SIG-M5 (cell line): Measurements from ENCODE around the gene PPP1R13B.

Source experiments
- DNase-seq: peaks from one replicate; lab custom pipeline; 2025; lab: John Stamatoyannopoulos, UW

PPP1R13B gene

DNA sequence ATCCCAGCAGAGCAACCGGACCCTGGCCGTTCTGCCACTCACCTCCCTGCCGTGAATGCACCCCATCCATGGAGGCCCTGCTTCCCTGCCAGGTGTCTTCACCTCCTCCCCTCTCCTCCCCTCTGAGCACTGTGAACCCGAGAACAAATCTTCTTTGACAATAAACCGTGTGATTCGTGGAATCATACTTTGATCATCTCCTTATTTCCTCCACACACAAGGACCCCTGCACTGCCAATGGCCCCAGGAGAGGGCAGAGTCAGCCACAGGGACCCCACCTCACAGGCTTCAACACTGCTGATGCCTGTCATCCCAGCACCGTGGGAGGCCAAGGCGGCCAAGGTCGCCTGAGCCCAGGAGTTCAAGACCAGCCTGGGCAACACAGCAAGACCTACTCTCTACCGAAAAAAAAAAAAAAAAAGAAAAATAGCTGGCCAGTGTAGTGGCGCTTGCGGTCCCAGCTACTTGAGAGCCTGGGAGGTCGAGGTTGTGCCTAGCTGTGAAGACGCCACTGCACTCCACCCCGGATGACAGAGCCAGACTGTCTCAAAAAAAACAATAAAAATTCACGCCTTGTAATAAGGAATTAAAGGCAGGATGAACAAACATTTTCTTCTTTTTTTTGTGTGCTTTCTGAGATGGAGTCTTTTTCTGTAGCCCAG is 133.2 kb downstream of the PPP1R13B start:
- no peak for DNase-seq

DNA sequence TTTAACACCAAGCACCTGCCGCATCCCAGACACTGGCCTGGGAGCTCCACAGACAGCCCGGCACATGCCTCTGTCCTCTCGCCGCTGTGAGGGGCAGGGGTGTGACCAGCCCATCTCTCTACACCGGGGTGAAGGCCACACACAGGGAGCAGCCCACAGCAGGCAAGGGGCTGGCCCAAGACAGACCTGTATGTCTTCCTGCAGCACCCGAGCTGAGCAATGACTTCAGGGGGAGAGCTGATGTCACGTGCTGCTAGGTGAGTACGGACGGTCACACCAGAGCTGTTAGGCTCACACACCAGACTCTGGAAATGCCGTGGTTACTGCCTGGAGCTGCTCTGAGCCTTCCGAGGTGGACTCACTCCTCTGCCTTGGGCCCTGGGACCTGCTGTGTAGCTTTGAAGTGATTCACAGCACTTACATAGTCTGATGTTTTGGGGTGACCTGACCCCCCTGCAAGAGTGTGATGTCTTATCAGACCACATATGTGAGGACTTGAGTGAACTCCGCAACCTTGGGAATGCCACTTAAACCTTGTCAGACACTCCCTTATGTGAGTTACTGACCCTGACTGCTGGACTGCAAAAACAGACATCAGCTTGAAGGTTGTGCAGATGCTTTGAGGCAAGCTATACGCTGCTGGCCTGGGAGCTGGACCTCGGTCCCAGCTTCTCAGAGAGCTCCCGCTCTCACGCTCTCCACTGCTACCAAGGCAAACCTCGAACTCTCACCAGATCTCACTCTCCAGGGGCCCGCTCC is 133.9 kb downstream of the PPP1R13B start:
- no peak for DNase-seq

DNA sequence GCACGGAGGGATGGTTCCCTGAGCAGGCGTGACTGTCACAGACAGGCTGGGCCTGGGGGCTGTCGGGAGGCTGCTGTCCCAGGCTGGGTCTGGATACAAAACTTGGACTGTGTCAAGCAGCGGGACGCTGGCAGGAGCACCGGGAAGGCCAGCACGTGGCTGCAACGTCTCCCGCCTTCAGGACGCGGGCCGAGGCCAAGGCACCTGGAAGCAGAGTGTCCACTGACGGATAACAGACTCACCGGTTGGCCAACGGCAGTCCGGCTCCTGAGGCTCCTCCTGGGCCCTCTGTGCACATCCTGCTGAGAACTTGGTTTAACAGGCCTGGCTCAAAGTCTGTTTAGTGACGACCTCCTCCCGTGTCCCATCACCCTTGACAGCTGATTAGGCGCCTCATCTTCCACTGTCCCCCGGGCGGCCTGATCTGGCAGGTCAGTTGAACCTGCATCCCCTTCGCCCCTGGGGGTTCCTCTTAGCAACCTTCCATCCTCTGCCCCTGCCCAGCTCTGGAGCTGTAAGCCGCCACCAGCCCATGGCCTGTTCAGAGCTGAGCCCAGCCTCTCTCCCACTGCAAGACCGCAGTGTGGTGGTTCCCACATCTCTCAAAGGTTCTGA is 134.6 kb downstream of the PPP1R13B start:
- no peak for DNase-seq

DNA sequence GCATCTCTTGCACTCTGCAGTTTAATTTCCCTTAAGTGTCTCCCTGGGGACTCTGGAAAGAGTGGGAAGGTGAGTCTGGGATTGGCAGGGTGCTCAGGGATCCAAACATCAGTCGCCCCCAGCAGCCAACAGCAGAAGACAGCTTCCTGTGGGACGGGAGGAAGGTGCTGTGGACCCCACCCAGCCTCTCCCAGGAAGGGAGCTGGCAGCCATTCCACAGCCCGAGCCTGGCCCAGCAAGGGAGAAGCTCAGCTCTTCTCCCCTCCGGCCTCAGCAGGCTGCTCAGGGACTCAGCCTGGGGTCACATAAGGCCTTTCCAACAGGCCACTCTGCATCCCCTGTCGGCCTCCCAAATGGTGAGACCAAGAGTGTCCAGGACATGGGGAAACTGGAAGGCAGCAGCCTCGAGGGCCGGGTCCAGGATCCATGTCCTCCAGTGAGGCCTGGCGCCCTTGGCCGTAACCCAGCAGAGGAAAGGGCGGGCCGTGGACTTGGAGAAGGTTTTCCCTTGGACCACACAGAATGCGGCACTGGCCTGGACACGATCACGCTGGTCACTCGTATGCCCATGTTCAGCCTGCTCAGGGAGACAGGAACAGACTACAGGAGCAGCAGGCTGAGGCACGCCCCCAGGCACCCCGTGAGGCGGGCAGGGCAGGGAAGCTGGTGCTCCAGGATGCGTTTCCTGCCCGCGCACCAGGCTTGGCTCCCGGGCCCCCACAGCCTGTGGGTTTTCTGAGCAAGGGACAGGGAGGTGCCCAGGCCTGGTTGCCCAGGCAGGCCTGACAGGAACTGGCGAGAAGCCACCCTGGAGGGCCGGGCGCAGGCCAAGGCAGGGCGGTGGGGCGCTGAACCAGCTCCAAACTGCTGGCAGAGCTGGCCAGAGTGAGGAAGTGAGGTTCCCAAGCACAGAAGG is 135.6 kb downstream of the PPP1R13B start:
- no peak for DNase-seq

DNA sequence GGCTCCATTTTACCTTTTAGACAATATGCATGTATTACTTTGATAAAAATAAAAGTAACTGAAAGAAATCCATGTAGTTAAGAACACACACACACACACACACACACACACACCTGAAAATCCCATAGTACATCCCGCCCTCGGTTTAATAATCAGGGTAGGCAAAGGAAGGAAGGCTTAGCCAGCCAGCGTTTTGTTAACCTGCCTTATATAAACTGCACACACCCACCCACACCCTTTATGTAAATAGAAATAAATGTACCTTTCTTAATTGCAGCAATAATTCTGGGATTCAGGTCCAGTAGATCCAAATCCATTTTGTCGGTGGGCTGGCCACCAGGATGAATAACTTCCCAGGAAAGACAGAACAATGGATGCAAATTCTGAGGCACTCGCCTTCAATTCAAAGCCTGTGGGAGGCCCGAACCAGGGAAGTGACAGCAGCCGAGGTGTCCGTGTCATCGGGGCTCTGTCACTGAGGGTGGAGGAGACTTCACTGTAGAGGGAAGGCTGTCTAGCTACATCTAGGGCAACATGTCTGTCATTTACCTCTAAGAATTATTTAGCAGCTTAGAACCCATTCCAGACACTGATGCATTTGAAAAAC is 136.5 kb downstream of the PPP1R13B start:
- no peak for DNase-seq

DNA sequence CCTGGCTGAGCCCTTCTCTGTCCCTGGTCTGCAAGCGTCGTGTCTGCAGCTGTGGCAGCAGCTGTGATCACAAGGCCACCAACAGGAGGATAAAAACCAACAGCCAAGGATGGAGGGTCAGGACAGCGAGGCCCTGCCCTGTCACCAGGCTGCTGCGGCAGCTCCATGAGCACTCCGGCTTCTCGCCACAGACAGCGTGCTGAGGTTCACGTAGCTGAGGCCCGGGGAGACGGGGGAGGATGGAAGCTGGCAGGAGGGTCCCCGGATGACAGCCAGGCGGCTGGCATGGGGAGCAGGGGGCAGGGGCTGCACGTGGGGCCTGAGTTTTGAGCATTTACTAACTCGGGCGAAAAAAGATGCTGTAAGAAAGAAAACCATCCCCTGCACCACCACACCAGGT is 137.6 kb downstream of the PPP1R13B start:
- DNase-seq: no peak

DNA sequence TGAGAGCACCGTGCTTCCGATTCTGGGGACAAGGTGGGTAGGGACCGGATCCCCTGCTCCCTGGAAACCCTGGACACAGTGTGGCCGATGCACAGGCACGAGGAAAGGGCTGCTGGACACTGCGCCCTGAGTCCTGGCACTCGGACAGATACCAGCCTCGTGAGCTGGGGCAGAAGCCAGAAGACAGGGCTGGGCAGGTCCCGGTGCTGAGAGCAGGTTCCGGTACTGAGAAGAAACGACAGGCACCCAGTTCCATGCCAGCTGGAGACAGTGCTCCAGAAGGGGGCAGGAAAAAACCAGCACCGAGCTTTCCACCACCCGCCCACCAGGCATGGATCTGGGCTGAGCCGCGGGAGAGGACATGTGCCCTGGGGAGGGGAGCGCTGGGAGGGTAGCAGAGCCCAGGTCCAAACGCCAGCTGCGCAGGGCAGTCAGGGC is 138.6 kb downstream of the PPP1R13B start:
- no peak for DNase-seq

DNA sequence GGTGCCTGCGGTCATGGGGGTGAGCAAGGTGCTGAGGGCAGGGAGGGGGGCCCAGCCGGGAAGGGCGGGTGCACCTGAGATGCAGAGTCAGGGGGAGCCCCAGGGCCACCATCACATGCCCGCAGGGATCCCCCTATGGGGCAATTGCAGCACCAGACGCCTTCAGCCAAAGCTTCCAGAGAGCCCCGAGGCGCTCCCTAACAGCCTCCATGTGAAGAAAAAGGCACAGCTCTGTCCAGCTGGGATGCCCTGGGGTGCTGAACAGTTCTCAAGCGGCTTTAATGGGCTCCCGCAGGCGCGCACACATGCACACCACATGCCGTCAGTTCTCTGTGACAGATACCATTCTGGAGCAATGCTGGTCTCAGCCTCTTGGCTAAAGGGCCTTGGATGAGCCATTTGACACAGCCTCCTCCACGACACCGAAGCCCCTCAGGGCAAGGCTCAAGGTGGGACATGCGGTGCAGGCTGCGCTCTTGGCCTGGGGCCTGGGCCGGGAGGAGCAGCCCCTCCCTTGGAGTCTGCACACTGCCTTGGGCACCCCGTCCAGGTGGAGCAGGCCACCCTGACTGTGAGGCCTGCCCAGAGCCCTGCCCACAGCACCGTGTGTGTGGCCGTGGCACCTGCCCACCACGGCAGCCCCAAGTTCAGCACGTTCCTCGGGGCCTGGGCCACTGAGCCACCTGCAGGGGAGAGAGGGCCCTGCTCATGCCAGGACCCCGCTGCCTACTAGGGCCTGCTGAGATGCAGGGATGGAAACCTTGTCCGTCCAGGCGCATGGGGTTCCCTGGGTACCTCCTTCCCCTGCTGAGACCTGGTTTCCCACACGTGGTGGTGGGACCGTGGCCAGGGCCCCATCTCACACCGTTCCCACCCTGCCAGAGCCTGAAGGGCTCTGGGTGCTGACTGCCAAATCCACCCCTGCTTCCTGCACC is 139.8 kb downstream of the PPP1R13B start:
- no peak for DNase-seq

DNA sequence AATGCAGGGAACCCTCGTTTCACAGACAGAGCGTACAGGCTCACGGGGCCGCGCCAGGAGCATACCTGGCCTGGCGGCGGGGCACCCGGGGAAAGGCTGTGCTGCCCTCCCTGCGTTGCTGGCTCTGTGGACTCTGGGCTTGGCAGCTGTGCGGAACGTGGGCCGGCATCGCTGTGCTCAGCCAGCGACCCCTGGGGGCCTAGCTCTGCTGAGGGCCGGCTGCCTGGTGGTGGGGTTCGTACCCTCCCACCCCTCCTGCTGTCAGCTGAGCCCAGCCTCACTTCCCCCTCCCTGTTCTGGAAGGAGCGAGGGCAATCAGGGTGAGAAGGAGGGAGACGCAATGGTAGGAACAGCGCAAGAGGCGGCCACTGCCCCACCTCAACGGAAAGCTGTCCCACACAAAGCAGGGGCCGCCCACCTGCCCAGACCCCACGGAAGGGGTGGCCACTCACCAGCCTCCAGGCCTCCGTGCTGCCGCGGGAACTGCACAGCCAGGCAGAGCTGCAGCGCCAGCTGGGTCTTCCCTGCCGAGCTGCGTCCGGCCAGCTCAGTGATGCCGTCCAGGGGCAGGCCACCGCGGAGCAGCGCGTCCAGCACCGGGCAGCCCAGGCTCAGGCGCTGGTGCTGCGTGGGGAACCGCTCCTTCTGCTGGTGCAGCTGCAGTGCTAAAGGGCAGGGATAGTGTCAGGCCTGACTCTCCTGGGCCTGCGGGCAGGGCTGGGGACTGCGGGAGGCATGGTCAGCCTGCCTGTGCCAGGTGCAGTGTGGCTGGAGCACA is 140.6 kb downstream of the PPP1R13B start:
- DNase-seq: no peak

DNA sequence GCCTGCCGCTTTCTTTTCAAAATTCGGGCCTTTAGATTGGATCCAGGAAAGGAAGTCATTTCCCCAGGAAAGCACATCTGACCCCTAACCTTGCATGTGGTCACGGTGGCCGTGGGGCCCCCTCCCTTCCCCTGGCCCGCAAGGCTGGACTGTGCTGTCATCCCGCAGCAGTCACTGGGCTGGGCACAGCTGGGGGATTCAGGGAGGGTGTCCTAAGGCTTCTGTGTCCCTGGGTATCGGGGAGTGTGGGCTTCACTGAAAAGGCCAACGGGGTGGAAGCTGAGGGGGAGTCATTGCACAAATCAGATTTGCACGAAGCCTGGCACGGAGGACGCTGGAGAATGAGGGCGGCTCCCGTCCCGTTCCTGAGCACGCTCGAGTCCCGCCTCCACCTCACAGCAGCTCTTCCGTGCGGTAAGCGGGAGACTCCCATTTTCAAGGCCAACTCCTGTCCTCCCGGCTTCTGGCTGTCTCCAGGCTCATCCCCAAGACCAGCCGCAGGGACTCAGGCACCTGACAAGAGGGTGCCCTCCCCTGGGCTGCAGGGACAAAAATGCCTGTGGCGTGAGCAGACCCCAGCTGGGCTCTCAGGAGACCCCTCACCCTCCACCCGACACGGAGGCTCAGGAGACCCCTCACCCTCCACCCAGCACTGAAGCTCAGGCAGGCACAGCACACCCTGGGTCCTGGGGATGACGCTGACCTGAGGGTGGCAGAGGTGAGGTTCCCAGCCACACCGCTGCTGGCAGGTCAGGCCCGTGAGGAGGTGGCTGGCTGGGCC is 141.7 kb downstream of the PPP1R13B start:
- DNase-seq: no peak

DNA sequence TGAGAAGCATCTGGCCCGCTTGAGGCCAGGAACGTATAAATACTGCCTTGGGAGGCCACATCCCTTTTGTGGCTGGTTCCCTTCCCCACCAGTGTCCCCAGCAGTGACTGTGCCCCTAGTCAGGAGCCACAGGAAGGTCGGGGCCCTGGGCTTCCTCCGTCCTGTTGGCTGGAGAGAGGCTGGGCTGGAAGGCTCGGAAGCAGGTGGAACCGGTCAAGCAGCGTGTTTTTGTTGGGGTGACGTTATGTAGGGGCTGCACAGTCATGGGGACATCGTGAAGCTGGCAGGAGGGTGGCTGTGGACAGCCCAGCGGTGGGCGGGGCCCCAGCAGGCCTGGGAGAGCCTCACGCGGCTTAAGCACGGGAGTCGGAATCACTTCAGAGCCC is 142.3 kb downstream of the PPP1R13B start:
- DNase-seq: no peak

DNA sequence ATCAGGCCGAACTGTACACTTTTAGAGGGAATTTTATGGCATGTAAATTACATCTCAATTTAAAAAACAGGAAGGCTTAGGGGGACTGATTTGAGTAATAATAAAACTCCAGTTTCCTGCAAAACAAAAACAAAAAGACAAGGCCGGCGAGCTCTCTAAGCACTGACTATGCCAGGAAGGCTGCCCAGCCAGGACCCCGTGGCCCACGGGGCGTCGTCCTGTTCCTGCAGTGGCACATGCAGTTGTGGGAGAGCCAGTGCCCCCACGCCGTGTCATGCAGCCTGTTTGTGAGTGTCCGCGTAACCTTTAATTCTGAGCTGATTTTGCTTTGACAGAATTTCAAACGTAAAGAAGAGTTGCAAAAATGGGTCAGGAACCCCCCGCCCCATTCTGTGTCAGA is 142.7 kb downstream of the PPP1R13B start:
- DNase-seq: no peak

DNA sequence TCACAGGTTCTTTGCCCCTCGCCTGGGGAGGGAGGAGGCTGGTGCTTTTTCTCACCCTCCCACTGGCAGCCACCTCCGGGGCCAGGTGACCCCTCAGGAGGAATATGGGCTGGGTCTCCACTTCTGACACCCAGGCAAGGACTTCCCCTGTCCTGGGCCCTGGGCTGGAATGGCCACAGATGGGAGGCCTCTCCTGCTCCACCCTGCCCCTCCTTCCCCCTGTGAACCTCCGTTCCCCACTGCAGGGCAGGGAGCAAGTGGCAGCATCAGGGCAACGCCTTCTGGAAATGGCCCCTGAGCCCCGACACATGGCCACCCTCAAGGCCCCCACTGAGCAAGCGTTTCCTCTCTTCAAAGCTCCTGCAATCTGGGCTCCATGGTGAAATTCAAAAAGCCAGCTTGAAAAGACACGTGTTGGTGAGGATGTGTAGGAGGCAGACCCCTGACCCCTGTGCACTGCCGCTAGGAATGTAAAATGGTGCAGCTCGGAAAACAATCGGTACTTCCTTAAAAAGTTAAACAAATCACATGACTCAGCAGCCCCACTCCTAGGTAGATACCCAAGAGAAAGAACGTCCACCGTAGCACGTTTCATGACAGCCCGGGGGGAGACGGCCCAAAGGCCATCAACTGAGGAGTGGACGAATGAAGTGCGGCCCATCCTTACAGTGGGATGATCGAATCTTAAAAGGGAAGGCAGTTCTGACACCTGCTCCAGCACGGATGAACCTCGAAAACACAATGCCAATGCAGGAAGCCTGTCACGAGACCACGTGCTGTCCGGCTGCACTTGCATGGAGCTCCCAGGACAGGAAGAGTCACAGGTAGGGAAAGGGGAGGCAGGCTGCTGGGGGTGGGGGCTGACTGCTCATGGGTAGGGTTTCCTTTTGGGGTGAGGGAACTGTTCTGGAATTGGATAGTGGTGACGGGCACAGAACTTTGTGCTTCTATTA is 143.7 kb downstream of the PPP1R13B start:
- DNase-seq: no peak

DNA sequence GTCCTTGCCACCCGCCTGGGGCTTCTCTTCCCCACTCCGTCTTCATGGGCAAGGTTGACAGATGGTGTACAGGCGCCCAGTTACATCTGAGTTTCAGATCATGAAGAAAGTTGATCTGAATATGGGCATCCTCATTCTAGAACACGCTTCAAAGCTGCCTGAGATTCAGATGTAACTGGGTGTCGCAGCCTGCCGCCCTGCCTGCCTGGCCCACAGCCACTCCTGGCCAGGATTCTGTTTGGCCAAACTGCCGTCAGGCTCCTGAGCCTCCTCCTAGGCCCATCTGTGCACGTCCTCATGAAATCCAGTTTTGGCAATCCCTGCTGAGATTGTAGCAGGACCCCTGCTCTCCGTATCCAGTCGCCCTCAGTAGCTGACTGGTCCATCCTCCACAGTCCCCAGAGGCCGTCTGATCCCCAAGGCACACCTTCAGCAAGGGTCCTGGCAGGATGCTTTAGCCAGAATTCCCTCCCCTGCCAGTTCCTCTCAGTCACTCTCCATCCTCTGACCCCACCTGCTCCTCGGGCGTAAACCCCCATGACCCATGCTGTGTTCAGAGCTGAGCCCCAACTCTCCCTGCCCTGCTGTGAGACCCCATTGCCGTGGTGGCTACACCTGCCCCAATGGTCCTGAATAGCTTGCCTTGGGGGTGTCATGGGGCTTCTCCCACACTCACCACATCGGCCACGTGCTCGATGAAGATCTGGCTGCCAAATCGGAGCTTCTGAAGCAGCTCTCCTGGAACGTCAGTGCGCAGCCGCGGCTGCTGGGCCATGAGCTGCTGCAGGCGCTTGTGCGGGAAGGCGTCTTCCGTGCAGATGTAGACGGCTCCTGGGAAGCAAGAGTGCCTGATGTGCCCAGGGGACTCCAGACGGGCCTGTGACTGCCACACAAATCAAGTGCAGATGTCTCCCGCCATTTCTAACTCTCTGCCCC is 144.6 kb downstream of the PPP1R13B start:
- no peak for DNase-seq

DNA sequence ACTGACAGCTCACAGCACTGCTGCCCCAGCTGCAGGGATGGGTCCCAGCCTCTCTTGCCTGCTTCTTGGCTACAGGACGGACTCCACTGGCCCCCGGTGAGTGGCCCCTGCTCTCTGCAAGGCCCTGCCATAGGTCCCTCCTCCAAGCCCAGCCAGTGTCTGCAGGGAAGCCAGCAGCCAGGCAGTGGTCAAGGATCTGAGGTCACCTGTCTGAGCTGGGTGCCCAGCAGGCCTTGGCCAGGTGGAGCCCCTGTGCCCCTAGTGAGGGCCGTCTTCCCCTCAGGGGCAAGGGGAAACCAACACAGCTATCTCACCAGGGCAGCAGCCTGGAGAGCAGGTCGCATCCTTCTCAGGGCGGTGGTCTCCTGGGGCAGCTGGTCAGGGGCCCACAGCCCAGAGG is 145.3 kb downstream of the PPP1R13B start:
- DNase-seq: no peak

DNA sequence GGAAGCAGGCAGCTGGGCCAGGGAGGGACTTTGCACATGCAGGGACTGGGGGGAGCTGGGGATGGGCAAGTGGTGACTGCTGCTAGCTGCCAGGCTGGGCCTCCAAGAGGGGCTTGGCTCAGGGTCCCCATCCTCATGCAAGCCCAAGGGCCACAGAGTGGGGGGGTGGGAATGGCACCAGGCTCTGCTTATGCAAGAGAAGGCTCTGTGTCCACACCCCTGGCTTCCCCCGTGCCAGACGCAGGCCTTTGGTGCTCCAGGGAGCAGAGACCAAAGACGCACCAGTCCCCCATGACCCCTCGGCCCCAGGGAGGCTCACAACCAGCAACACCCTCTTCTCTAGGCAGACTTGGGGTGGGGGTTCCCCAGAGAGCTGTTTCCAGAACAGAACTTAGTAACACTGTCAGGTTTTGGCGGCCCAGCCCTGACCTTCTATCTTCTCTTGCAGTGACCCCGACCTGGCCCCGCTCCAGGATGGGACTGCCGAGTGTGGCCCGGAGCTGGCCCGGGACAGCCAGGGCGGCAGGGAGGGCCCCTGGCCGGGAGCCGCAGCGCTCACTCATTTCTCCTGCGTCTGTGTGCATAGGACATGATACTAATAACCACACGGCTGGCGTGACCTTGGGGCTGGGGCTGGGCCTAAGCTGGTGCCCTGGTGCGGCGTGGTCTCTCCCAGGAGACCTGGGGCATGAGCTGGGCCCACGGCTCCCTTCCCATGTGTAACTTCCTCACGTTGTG is 146.5 kb downstream of the PPP1R13B start:
- DNase-seq: no peak
